ENCODE measurements around the gene TGFB1.
"Not testable (repeated sequence)": the region's sequence is repeated elsewhere in the genome, so short reads cannot be mapped to it uniquely, and the experiment has no call there.

TGFB1 gene

GRCh38 chr19:41346916-41347315 lies 6.8 kb downstream of the TGFB1 start:
- not testable (repeated sequence) for DNase-seq

GRCh38 chr19:41344162-41344561 lies 9.6 kb downstream of the TGFB1 start:
- DNase-seq, result no peak

GRCh38 chr19:41341669-41342490 lies 11.8 kb downstream of the TGFB1 start:
- no peak for DNase-seq

GRCh38 chr19:41339936-41340335 lies 13.8 kb downstream of the TGFB1 start:
- DNase-seq, result no peak

- no peak for DNase-seq
These were observed 18.3 kb downstream of the TGFB1 start for GRCh38 chr19:41335467-41335866.

GRCh38 chr19:41334793-41335192 lies 18.9 kb downstream of the TGFB1 start:
- no peak for DNase-seq

- no peak for DNase-seq
These were observed 21.3 kb downstream of the TGFB1 start for GRCh38 chr19:41332468-41332867.

GRCh38 chr19:41332000-41332399 lies 21.7 kb downstream of the TGFB1 start:
- no peak for DNase-seq

- DNase-seq, result peak in 1 of 56 donors; percentile 23
These were observed 22.6 kb downstream of the TGFB1 start for GRCh38 chr19:41330946-41331678.

- DNase-seq, result no peak
These were observed 23.2 kb downstream of the TGFB1 start for GRCh38 chr19:41330481-41330880.

- peak in 7 of 56 donors; percentile 15 to 36 (median 17) for DNase-seq
These were observed 24.9 kb downstream of the TGFB1 start for GRCh38 chr19:41328842-41329225.

GRCh38 chr19:41328157-41328841 lies 25.4 kb downstream of the TGFB1 start:
- no peak for DNase-seq

GRCh38 chr19:41327576-41328156 lies 26.1 kb downstream of the TGFB1 start:
- DNase-seq, result peak in 8 of 56 donors; percentile 10 to 57 (median 26)

- DNase-seq, result peak in 1 of 56 donors; percentile 13
These were observed 26.6 kb downstream of the TGFB1 start for GRCh38 chr19:41327076-41327575.

- peak in 18 of 56 donors; percentile 13 to 60 (median 38) for DNase-seq
These were observed 27.6 kb downstream of the TGFB1 start for GRCh38 chr19:41325947-41326706.

- peak in 5 of 56 donors; percentile 32 to 51 (median 47) for DNase-seq
These were observed 28.1 kb downstream of the TGFB1 start for GRCh38 chr19:41325640-41325946.

GRCh38 chr19:41324921-41325639 lies 28.6 kb downstream of the TGFB1 start:
- DNase-seq, result peak in 24 of 56 donors; percentile 4 to 70 (median 40)

- no peak for DNase-seq
These were observed 29.5 kb downstream of the TGFB1 start for GRCh38 chr19:41324231-41324702.

- peak in 2 of 56 donors; percentile 17 to 20 for DNase-seq
These were observed 30.1 kb downstream of the TGFB1 start for GRCh38 chr19:41323430-41324125.

Measured in nucleus accumbens (tissue), 56 donors.